ENCODE results near the gene TRMT10B. TPM values are rescaled to one million over a fixed set of nuclear protein-coding genes. Genes with fewer than 3 reads are reported as not detected.

The TRMT10B gene
- total and polyA plus RNA-seq, 10 of the 15 experiments (the other 5 are each of a cell fraction or from before 2014, with no cell fraction given), result 3.7 to 11.7 (median 6.8) TPM

DNA sequence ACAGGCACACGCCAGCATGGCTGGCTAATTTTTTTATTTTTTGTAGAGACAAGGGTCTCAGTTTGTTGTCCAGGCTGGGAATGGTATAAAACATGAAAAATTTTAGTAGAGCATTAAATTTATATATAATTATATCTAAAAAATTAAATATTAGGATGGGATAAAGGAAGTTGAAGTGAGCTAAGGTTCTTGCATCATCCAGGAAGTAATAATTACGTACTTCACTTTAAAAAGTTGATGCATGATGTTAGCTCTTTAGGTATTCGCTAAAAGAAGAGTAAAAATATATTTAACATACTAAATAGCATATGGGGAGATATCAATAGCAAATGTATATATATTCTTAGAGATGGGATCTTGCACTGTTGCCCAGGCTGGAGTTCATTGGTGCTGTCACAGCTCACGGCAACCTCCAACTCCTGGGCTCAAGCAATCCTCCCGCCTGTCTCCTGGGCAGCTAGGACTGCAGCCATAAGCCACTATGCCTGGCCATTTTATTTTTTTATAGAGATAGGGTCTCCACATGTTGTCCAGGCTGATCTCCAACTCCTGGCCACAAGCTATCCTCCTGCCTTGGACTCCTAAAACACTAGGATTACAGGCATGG, 59.3 kb downstream of the TRMT10B start:
- ChIA-PET POLR2A (interaction anchor here (0.7 to 1.1 kb wide), 4 partner anchors 8 to 596 kb away, joined by 3 to 4 read pairs (median 4); no protein-coding TSS in a partner anchor), RAD21 (ENCODE audit: unreplicated experiment) (interaction anchor here (1.0 kb wide), 1 partner anchor 15 kb away, joined by 5 read pairs; no protein-coding TSS in a partner anchor), CTCF (interaction anchor here (1.3 to 1.7 kb wide), 2 partner anchors 9 to 28 kb away, joined by 3 to 5 read pairs; partner anchors contain the start of gene EXOSC3), SMC1A (ENCODE audit: uncharacterized antibody, unreplicated experiment) (interaction anchor here (2.0 to 2.2 kb wide), 2 partner anchors 11 to 18 kb away, joined by 7 read pairs; no protein-coding TSS in a partner anchor)
- no peak overlapping the region for H3K4me3 ChIP-seq
- H3K27me3 ChIP-seq (replicated peaks in 1 of 2; ENCODE audit: control insufficient read depth in 2 of 2, insufficient read depth in 2 of 2, low read length in 1 of 2), result no peaks in the 10 kb centered on the region
- no peaks in the 10 kb centered on the region for H4K20me1 ChIP-seq (ENCODE audit: control insufficient read depth, insufficient read depth)
- 0 out of 4 replicates have a peak, but pooled peaks cover 0 to 2% of the 10 kb centered on the region in 2 experiments for H3K36me3 ChIP-seq (ENCODE audit: control insufficient read depth in 2 of 2, insufficient read depth in 2 of 2, low read length in 1 of 2)
- H3K4me2 ChIP-seq (ENCODE audit: control insufficient read depth, insufficient read depth), result no peak overlapping the region
- no peak overlapping the region for H3K9ac ChIP-seq (ENCODE audit: control insufficient read depth, insufficient read depth, low read length)
- FAIRE-seq (no peak), DNase-seq (ENCODE audit: low read depth, low spot score) (no peak), ATAC-seq (no peak)
- no peak for TF ChIP-seq LARP7 (IDR thresholded peaks at IDR 0.05)
- TF ChIP-seq SIN3A (IDR thresholded peaks at IDR 0.05; ENCODE audit: low read depth, low read length), result no peak
- TF ChIP-seq SMARCA5 (IDR thresholded peaks at IDR 0.05), result no peak
- no peak for TF ChIP-seq CBFB (IDR thresholded peaks at IDR 0.05; ENCODE audit: low read depth)
- no peak for TF ChIP-seq GABPA (IDR thresholded peaks at IDR 0.05; ENCODE audit: low read depth)
- TF ChIP-seq PAX5 (IDR thresholded peaks at IDR 0.05; ENCODE audit: borderline replicate concordance, low read depth, low read length), result no peak
- TF ChIP-seq, protein P1, sequence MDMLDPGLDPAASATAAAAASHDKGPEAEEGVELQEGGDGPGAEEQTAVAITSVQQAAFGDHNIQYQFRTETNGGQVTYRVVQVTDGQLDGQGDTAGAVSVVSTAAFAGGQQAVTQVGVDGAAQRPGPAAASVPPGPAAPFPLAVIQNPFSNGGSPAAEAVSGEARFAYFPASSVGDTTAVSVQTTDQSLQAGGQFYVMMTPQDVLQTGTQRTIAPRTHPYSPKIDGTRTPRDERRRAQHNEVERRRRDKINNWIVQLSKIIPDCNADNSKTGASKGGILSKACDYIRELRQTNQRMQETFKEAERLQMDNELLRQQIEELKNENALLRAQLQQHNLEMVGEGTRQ (IDR thresholded peaks at IDR 0.05; ENCODE audit: borderline replicate concordance, low read depth, low read length), result no peak
- H3K27ac ChIP-seq (ENCODE audit: control insufficient read depth, insufficient read depth), result no peak overlapping the region
- H3K4me1 ChIP-seq (ENCODE audit: control insufficient read depth, insufficient read depth, low read length), result no peaks in the 10 kb centered on the region
- intact Hi-C loops (cut with micrococcal nuclease; ENCODE audit: unreplicated experiment) (no loop called here), in situ Hi-C loops (cut with MboI) (no loop called here)
- BruUV-seq (replicated peaks), result no TSS peak
- H3K79me2 ChIP-seq (ENCODE audit: control insufficient read depth, insufficient read depth, low read length), result peaks cover 3% of the 10 kb centered on the region
- H3K9me3 ChIP-seq (replicated peaks; ENCODE audit: control insufficient read depth, insufficient read depth, low read length), result no peaks in the 10 kb centered on the region
- H2AFZ ChIP-seq (ENCODE audit: control insufficient read depth, low read depth, low read length), result no peak overlapping the region
- WGBS (ENCODE audit: insufficient coverage, insufficient replicate concordance, low lambda C conversion rate, missing lambda C conversion rate), result 89% methylated on average over 5 of the region's 5 CpGs
